Measurements from ENCODE around the gene ASTN2.

GRCh38 chr9:117458066-117458465, 43.2 kb upstream of the ASTN2 start:
- TF ChIP-seq CTCF (IDR thresholded peaks at IDR 0.05) (no peak), POLR2A (IDR thresholded peaks at IDR 0.05) (no peak)

Data from thyroid gland (tissue), 4 donors.